HepG2 (cell line): ENCODE results near the gene SFT2D1. TPM values are rescaled to one million over a fixed set of nuclear protein-coding genes. Genes with fewer than 3 reads are reported as not detected.

Source experiments
- CBFB ChIP-seq: sonication (generic); formaldehyde crosslinking; IDR thresholded peaks from 2 replicates; pipeline ENCODE4 v1.4.0; 2020; ENCODE audit warnings: missing genetic modification reagents
- DMAP1 ChIP-seq: IDR thresholded peaks from 2 replicates; pipeline ENCODE4 v1.6.1; 2016
- E2F2 ChIP-seq: sonication (generic); formaldehyde crosslinking; IDR thresholded peaks from 2 replicates; pipeline ENCODE4 v1.4.0; 2020; ENCODE audit warnings: missing genetic modification reagents, borderline replicate concordance
- FOXP4 ChIP-seq: sonication (generic); formaldehyde crosslinking; IDR thresholded peaks from 2 replicates; pipeline ENCODE4 v1.4.0; 2020; ENCODE audit warnings: missing genetic modification reagents
- HMGA1 ChIP-seq: sonication (generic); formaldehyde crosslinking; conservative IDR thresholded peaks from 2 replicates; pipeline ENCODE4 v1.4.0; 2020; ENCODE audit warnings: missing genetic modification reagents
- HNRNPLL ChIP-seq: fragments of 200-400 bp; formaldehyde crosslinking; IDR thresholded peaks from 2 replicates; pipeline ENCODE4 v1.6.1; 2017; ENCODE audit warnings: mild to moderate bottlenecking, low read depth, low read length; ENCODE audit not compliant: poor library complexity, severe bottlenecking
- JUND ChIP-seq: sonication (generic); formaldehyde crosslinking; IDR thresholded peaks from 2 replicates; pipeline ENCODE4 v1.8.0; 2022; ENCODE audit warnings: mild to moderate bottlenecking, missing genetic modification reagents
- LCORL ChIP-seq, 2 experiments: fragments of 450-650 bp in 1 of 2; sonication (generic) in 1 of 2; formaldehyde crosslinking in 1 of 2; IDR thresholded peaks; 2 replicates each; pipeline versions ENCODE4 v1.5.0 to v1.6.1; 2017 to 2020; ENCODE audit warnings: antibody characterized with exemption in 1 of 2, missing genetic modification reagents in 1 of 2
- SIN3B ChIP-seq: fragments of 150-350 bp; IDR thresholded peaks from 2 replicates; pipeline ENCODE4 v1.6.1; 2014; ENCODE audit warnings: low read length
- SMAD3 ChIP-seq: sonication (generic); formaldehyde crosslinking; IDR thresholded peaks from 2 replicates; pipeline ENCODE4 v1.4.0; 2020; ENCODE audit warnings: missing genetic modification reagents
- SMARCE1 ChIP-seq: fragments of 450-650 bp; IDR thresholded peaks from 2 replicates; pipeline ENCODE4 v1.6.1; 2017; ENCODE audit warnings: borderline replicate concordance
- SNAPC5 ChIP-seq: sonication (generic); formaldehyde crosslinking; IDR thresholded peaks from 2 replicates; pipeline ENCODE4 v1.8.1; 2023; ENCODE audit warnings: mild to moderate bottlenecking, missing genetic modification reagents, borderline replicate concordance
- SOX6 ChIP-seq, 2 experiments: fragments of 450-650 bp in 1 of 2; sonication (generic) in 1 of 2; formaldehyde crosslinking in 1 of 2; IDR thresholded peaks; 2 replicates each; pipeline versions ENCODE4 v1.4.0 to v1.6.1; 2017 to 2020; ENCODE audit warnings: antibody characterized with exemption in 1 of 2, mild to moderate bottlenecking in 1 of 2, missing genetic modification reagents in 1 of 2
- TARDBP ChIP-seq: sonication (generic); formaldehyde crosslinking; IDR thresholded peaks from 2 replicates; pipeline ENCODE4 v1.8.0; 2022; ENCODE audit warnings: mild to moderate bottlenecking, missing genetic modification reagents
- ZIK1 ChIP-seq: sonication (generic); formaldehyde crosslinking; IDR thresholded peaks from 2 replicates; pipeline ENCODE4 v1.5.0; 2020; ENCODE audit warnings: mild to moderate bottlenecking, low read depth, missing genetic modification reagents, borderline replicate concordance
- ZNF275 ChIP-seq: sonication (generic); formaldehyde crosslinking; IDR thresholded peaks from 2 replicates; pipeline ENCODE4 v1.8.0; 2022; ENCODE audit warnings: missing genetic modification reagents, mild to moderate bottlenecking, inconsistent platforms, borderline replicate concordance
- ZNF296 ChIP-seq: sonication (generic); formaldehyde crosslinking; conservative IDR thresholded peaks from 2 replicates; pipeline ENCODE4 v1.5.0; 2020; ENCODE audit warnings: mild to moderate bottlenecking, missing genetic modification reagents
- ZNF710 ChIP-seq: sonication (generic); formaldehyde crosslinking; IDR thresholded peaks from 2 replicates; pipeline ENCODE4 v1.5.0; 2020; ENCODE audit warnings: mild to moderate bottlenecking, missing genetic modification reagents, borderline replicate concordance
- ZNF766 ChIP-seq: sonication (generic); formaldehyde crosslinking; IDR thresholded peaks from 2 replicates; pipeline ENCODE4 v1.5.0; 2020; ENCODE audit warnings: missing genetic modification reagents, borderline replicate concordance
- ZNF781 ChIP-seq: sonication (generic); formaldehyde crosslinking; IDR thresholded peaks from 2 replicates; pipeline ENCODE4 v1.5.1; 2020; ENCODE audit warnings: borderline replicate concordance, mild to moderate bottlenecking, missing genetic modification reagents; ENCODE audit errors: not compliant biosample characterization
- polyA plus RNA-seq, 8 experiments: library from polyadenylated mRNA; depleted of rRNA in 3 of 8; stranded (reverse) in 7 of 8; unstranded in 1 of 8; fragments of >200 nt; fragmentation: Illumina TruSeq in 4 of 8; extraction: Trizol in 4 of 8; gene quantifications; 2 replicates each; pipeline versions ENCODE4 v1.2.1 to v1.2.3, GENCODE V29; 2011 to 2016; ENCODE audit warnings: low read depth in 4 of 8, missing spikeins in 1 of 8, mixed read lengths in 1 of 8; ENCODE audit not compliant: insufficient read depth in 1 of 8
- total RNA-seq, 5 experiments: library from RNA; depleted of rRNA; stranded (reverse); fragments of >200 nt; fragmentation: Illumina TruSeq; extraction: Trizol; gene quantifications; 2 replicates each; pipeline ENCODE4 v1.2.3, GENCODE V29; 2016; ENCODE audit warnings: low read depth in 1 of 5

Gene SFT2D1
- total and polyA plus RNA-seq, 2 of the 13 experiments (the other 11 are each of a cell fraction or from before 2014, with no cell fraction given): 115 to 147 TPM

GRCh38 chr6:166381733-166382499 is 39.6 kb upstream of the SFT2D1 start (continued):
- peak; percentile 83; the same call in 1 of the 2 replicates for TF ChIP-seq ZNF710
- no peak for TF ChIP-seq HMGA1 (CRISPR knock-in tag)
- peak; percentile 48; the same call in 1 of the 2 replicates for TF ChIP-seq DMAP1
- no peak for TF ChIP-seq SMARCE1
- peak; percentile 67 for TF ChIP-seq FOXP4 (CRISPR knock-in tag)
- no peak for TF ChIP-seq ZNF766 (CRISPR knock-in tag)
- TF ChIP-seq CBFB (CRISPR knock-in tag): peak; percentile 59; the same call in 1 of the 2 replicates
- TF ChIP-seq JUND (CRISPR knock-in tag): no peak
- peak; percentile 83 for TF ChIP-seq ZNF781 (CRISPR knock-in tag)
- TF ChIP-seq E2F2 (CRISPR knock-in tag): no peak
- TF ChIP-seq HNRNPLL: peak; percentile 84
- TF ChIP-seq SNAPC5 (CRISPR knock-in tag): no peak; the same call in 1 of the 2 replicates
- peak; percentile 45; the same call in 1 of the 2 replicates for TF ChIP-seq ZNF275 (CRISPR knock-in tag)
- TF ChIP-seq ZNF296: no peak
- no peak for TF ChIP-seq SIN3B
- TF ChIP-seq ZIK1 (CRISPR knock-in tag): 0 out of 2 replicates have a peak, but pooled peaks have one; percentile 46
- TF ChIP-seq SMAD3 (CRISPR knock-in tag): no peak; the same call in 1 of the 2 replicates
- no peak for TF ChIP-seq LCORL (IDR thresholded peaks at IDR 0.05)
- peak; percentile 94 for TF ChIP-seq LCORL (CRISPR knock-in tag; IDR thresholded peaks at IDR 0.05)
- TF ChIP-seq TARDBP: peak; percentile 64; the same call in 1 of the 2 replicates
- TF ChIP-seq SOX6 (IDR thresholded peaks at IDR 0.05): no peak
- TF ChIP-seq SOX6 (CRISPR knock-in tag; IDR thresholded peaks at IDR 0.05): peak; percentile 74
